IPS-18a (cell line): ENCODE results near the gene NINJ2.
"Not testable (repeated sequence)": the region's sequence is repeated elsewhere in the genome, so short reads cannot be mapped to it uniquely, and the experiment has no call there.

Experiments
- H3K27ac ChIP-seq: one replicate; pipeline ENCODE4 v1.5.1; 2013; ENCODE audit warnings: low read length
- H3K27me3 ChIP-seq: one replicate; pipeline ENCODE4 v1.6.1; 2013; ENCODE audit warnings: mild to moderate bottlenecking, low read length; ENCODE audit not compliant: control insufficient read depth, insufficient read depth
- H3K36me3 ChIP-seq: one replicate; pipeline ENCODE4 v1.6.1; 2013; ENCODE audit warnings: low read depth, low read length; ENCODE audit not compliant: control insufficient read depth
- H3K4me1 ChIP-seq: one replicate; pipeline ENCODE4 v1.6.1; 2013; ENCODE audit warnings: low read depth, low read length; ENCODE audit not compliant: control insufficient read depth
- H3K4me3 ChIP-seq: one replicate; pipeline ENCODE4 v1.5.1; 2013; ENCODE audit warnings: low read length
- H3K9ac ChIP-seq: one replicate; pipeline ENCODE4 v1.6.1; 2013; ENCODE audit warnings: mild to moderate bottlenecking, low read length, moderate library complexity
- H3K9me3 ChIP-seq: one replicate; pipeline ENCODE4 v1.6.1; 2013; ENCODE audit warnings: low read depth, low read length; ENCODE audit not compliant: control insufficient read depth

NINJ2 gene

DNA sequence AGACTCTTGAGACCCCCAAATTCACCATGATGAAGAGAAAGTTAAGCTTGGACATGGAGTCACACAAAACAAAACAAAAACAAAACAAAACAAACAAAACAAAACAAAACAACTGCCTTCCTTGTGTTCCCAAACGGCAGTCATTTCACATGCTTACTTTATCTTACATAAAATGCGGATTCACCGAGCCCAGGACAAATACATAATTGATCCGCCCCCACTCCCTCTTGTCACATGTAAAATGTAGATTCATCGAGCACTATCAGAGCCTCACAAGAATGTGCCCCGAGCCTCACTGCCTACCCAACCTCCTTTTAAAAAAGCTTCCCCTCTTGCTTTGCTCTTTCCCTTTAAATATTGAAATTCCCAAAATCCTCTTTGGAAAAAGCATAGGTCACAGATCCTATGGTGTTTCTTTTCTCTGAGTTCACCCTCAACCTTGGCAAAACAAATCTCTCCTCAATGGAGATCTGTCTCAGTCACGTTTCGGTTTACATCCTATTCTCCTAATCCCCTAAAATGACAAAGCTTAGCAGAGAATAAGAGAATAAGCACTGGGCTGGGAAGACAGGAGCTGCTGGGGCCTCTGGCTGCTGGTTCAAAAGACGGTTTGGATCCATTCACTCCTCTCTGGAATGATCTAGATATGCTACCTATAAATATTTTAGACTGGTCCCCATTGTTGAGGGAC is 83.7 kb downstream of the NINJ2 start:
- Histone ChIP-seq H3K9ac (no peak overlapping the region), H3K4me3 (no peak overlapping the region), H3K36me3 (no peaks in the 10 kb centered on the region), H3K9me3 (no peaks in the 10 kb centered on the region), H3K27me3 (peaks cover 16% of the 10 kb centered on the region), H3K4me1 (peaks cover 7% of the 10 kb centered on the region), H3K27ac (no peak overlapping the region)

DNA sequence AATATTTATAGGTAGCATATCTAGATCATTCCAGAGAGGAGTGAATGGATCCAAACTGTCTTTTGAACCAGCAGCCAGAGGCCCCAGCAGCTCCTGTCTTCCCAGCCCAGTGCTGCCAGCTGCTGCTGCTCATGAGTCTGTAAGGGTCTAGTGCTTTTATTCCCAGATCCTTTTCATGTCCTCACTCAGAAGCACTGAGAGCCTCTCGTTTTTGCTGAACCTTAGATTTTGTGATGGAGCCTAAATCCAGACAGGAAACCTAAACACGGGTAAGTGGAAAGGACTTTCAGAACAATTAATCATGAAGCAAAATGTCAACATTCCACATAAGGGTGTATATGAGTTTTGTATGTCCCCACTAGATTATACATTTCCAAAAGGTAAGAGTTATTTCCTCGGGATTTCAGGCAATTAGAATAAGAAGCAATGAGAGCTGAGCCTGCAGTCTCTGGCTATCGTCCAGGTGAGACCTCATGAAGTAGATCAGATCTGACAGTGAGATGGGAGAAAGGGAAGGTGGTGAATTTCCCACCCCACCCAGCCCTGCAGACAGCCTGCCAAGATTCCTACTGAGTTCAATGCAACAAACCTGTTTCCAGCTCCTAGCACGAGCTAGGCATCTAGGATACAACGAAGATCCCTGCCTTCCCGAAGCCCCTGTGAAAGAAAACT is 84.4 kb downstream of the NINJ2 start:
- Histone ChIP-seq H3K9ac (no peak overlapping the region), H3K9me3 (no peaks in the 10 kb centered on the region), H3K27ac (no peak overlapping the region), H3K4me3 (no peak overlapping the region), H3K4me1 (peaks cover 7% of the 10 kb centered on the region), H3K36me3 (no peaks in the 10 kb centered on the region), H3K27me3 (peaks cover 16% of the 10 kb centered on the region)

DNA sequence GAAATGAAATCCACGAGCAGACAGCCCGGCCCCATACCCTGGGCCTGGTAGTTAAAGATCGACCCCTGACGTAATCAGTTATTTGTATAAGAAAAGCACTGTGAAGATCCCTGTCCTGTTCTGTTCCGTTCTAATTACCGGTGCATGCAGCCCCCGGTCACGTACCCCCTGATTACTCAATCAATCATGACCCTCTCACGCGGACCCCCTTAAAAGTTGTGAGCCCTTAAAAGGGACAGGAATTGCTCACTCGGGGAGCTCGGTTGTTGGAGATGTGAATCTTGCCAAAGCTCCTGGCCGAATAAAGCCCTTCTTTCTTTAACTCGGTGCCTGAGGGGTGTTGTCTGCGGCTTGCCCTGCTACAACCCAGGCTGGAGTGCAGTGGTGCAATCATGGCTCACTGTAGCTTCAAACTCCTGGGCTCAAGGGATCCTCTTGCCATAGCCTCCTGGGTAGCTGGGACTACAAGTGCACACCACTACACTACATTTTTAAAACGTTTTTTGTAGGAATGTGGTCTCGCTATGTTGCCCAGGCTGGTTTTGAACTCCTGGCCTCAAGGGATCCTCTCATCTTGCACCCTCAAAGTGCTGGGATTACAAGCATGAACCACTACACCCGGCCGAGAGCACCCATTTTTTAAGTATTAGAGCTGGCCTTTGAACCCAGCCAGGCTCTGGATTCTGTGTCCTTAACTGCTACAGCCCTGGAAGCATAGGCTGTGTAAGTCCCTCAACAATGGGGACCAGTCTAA is 85.1 kb downstream of the NINJ2 start:
- H3K9me3 ChIP-seq, H3K4me3 ChIP-seq, H3K27ac ChIP-seq, H3K36me3 ChIP-seq, H3K4me1 ChIP-seq, H3K9ac ChIP-seq: not testable (repeated sequence)
- H3K27me3 ChIP-seq = peaks cover 16% of the 10 kb centered on the region

DNA sequence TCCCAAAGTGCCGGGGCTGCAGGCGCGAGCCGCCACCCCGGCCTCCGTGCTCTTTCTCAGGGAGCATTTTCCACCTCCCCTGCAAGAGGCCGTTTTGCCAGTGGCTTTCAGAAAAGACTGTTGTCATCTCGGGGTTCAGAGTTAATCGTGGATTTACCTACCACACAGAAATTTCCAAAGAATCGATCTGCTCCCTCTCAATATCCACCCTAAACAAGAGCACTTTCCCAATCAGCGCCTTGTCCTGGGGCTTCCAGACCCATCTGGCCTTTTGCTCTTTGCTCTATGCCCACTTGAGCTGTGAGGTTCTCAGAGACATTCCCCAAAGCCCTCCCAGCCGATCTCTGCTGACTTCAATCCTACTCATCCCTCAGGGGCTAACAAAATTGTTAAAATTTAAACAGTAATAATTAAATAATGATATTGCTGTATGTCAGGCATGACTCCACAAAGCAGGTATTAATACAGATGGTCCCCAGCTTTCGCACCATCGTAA is 86.6 kb downstream of the NINJ2 start:
- Histone ChIP-seq H3K4me3 (no peak overlapping the region), H3K27ac (no peak overlapping the region), H3K9me3 (no peaks in the 10 kb centered on the region), H3K27me3 (peaks cover 16% of the 10 kb centered on the region), H3K36me3 (no peaks in the 10 kb centered on the region), H3K9ac (no peak overlapping the region), H3K4me1 (peaks cover 7% of the 10 kb centered on the region)

DNA sequence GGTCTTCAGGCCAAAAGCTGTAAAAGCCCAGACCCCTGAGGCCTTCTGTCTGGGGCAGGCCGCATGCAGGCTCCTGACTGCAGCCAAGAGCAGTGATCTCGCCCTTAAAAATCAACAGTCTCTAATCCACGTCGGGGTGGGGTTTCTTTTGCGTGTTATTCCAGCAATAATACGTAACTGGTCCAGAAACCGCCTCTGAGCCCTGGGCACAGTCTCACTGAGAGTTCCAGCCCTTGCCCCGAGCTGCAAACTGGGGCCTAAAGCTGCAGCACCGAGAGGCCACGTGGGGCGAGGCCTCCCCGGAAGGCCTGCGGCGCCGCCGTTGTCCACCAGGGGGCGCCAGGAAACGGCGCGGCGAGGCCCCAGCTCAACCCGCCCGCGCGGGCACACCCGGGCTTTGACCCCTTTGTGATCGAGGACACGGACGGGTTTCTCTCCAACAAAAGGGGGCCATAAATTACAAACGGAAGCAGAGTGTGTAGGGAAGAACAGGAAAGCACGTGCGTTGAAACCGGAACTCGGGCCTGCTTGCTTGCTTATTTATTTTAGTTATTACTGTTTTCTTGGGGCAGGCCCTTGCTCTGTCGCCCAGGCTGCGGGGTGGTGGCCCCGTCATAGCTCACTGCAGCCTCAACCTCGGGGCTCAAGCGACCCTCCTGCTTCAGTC is 87.2 kb downstream of the NINJ2 start:
- peak overlapping the region; percentile 33 for H3K9ac ChIP-seq

DNA sequence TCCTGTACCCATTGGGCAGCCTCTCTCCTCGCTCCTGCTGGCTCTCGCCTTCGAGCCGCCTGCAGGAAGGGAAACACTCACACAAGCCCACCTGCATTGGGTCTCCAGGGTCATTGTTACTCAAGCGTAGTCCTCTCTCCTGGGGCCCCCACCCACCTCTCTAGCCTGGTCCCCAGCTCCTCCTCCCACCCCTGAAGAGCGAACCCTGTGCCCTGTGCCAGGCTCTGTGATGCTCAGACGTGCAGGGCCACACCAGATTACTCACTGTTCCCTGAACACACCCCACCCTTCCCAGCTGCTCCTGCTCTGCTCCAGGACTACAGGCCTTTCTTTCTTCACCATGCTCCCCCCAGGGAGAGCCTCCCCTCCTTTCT is 88.1 kb downstream of the NINJ2 start:
- peaks cover 16% of the 10 kb centered on the region for H3K27me3 ChIP-seq
- peaks cover 9% of the 10 kb centered on the region for H3K4me1 ChIP-seq
- H3K9me3 ChIP-seq = no peaks in the 10 kb centered on the region
- no peak overlapping the region for H3K9ac ChIP-seq
- H3K4me3 ChIP-seq = no peak overlapping the region
- no peaks in the 10 kb centered on the region for H3K36me3 ChIP-seq
- no peak overlapping the region for H3K27ac ChIP-seq

More for the DNA sequence above, 87.2 kb downstream of the NINJ2 start:
- Histone ChIP-seq H3K27me3 (peaks cover 16% of the 10 kb centered on the region), H3K27ac (no peak overlapping the region), H3K9me3 (no peaks in the 10 kb centered on the region), H3K4me1 (peaks cover 7% of the 10 kb centered on the region), H3K4me3 (no peak overlapping the region), H3K36me3 (no peaks in the 10 kb centered on the region)

DNA sequence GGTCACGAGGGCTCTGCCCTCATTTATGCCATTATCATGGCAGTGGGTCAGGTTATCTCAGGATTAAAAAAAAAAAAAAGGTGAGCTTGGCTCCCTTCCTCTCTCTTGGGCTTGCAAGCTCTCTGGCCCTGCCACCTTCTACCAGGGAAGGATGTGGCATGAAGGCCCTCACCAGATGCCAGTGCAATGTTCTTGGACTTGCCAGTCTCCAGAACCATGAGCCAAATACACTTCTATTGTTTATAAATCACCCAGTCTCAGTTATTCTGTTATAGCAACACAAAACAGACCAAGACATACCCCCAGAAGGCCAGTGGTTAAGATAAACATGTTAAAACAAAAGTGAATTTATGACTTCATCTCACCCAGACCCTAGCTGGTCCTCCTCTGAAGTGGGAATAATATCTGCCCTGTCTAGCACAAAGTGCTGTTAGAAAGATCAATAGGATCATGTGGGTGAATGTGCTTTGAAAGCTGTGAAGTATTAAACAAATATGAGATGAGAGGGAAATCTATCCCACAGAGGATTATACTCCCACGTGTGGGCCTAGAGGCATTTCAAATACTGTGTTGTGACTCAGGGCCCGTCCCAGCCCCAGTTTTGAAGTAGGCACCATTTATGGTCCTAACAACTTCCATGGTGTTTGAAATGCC is 88.6 kb downstream of the NINJ2 start:
- peaks cover 16% of the 10 kb centered on the region for H3K27me3 ChIP-seq
- H3K36me3 ChIP-seq = no peaks in the 10 kb centered on the region
- H3K4me1 ChIP-seq = peaks cover 7% of the 10 kb centered on the region
- H3K9me3 ChIP-seq = no peaks in the 10 kb centered on the region
- no peak overlapping the region for H3K27ac ChIP-seq
- H3K9ac ChIP-seq = no peak overlapping the region
- no peak overlapping the region for H3K4me3 ChIP-seq

DNA sequence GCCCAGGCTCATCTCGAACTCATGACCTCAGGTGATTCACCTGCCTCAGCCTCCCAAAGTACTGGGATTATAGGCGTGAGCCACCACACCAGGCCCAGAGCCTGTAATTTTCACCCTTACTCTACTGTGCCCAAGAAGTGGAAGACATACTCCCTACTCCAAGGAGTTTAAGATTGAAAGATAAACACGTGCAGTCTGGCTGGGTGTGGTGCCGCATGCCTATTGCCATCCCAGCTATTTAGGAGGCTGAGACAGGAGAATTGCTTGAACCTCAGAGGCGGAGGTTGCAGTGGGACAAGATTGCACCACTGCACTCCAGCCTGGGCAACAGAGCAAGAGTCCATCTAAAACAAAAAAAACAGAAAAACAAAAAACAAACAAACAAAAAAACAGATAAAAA is 90.0 kb downstream of the NINJ2 start:
- peaks cover 3% of the 10 kb centered on the region for H3K4me1 ChIP-seq
- H3K9me3 ChIP-seq = no peaks in the 10 kb centered on the region
- H3K27ac ChIP-seq = no peak overlapping the region

DNA sequence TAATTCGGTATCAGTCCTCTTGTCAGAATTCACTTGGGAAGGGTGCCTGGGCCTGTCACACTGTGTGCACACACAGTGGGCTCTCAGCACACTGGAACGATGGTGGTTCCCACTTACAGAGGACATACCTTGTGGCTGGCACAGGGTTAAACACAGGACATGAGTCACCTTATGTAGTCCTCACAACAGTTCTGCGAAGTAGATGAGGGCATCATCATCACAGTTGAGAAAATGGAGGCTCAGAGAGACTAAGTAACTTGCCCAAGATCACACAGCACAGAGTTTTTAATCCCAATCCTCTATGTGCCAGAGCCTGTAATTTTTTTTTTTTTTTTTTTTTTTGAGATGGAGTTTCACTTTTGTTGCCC is 90.7 kb downstream of the NINJ2 start:
- peaks cover 21% of the 10 kb centered on the region for H3K27me3 ChIP-seq

More for the DNA sequence above, 90.0 kb downstream of the NINJ2 start:
- H3K36me3 ChIP-seq = no peaks in the 10 kb centered on the region
- no peak overlapping the region for H3K4me3 ChIP-seq
- no peak overlapping the region for H3K9ac ChIP-seq
- H3K27me3 ChIP-seq = peaks cover 21% of the 10 kb centered on the region

DNA sequence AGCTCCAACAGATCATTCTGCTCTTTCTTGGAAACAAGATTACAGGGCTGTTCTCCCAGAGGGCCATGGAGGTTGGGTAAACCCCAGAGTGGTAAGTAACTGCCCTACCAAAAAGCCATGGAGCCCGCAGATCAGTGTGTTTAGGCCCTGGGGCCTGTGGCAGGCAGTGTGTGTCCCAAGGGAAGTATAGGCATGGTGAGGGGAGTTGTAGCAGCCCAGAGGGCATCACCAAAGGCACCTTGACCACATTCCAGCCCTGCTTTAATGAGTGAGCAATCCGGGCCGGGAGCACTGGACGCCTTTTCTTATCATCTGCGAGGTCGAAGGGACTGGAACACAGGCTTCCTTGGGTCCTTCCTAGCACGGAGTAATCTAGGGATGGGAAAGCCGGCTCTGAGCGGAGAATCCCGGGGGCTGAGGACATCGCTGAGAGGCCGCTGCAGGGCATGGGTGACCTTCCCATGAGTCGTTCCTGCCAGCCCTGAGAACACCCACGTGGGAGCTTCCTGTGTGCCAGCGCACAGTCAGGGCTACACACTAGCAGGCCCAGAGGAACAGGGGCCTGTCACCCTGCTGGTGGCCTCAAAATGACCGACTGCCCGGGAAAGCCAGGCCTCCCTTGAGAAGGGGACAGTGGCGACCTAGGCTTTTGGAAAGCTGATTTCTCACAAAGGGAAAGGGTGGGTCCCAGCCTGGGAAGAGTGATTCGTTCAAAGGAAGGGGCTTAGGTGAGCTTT is 91.3 kb downstream of the NINJ2 start:
- Histone ChIP-seq H3K27ac (no peak overlapping the region), H3K9ac (no peak overlapping the region), H3K27me3 (peaks cover 19% of the 10 kb centered on the region), H3K36me3 (no peaks in the 10 kb centered on the region), H3K9me3 (no peaks in the 10 kb centered on the region), H3K4me1 (peaks cover 3% of the 10 kb centered on the region), H3K4me3 (no peak overlapping the region)

More for the DNA sequence above, 90.7 kb downstream of the NINJ2 start:
- Histone ChIP-seq H3K9ac (no peak overlapping the region), H3K9me3 (no peaks in the 10 kb centered on the region), H3K4me1 (peaks cover 3% of the 10 kb centered on the region), H3K36me3 (no peaks in the 10 kb centered on the region), H3K27ac (no peak overlapping the region), H3K4me3 (no peak overlapping the region)
